OCI-LY1 (cell line): ENCODE data around the gene RSL24D1.

Experiments used
- H2AFZ ChIP-seq: fragments of 200-600 bp; sonication (generic), shearing (Covaris generic); 2 replicates; pipeline ENCODE4 v1.6.0; 2014; ENCODE audit warnings: antibody characterized with exemption, mild to moderate bottlenecking, low read length
- H3F3A ChIP-seq: fragments of 200-600 bp; sonication (generic), shearing (Covaris generic); 2 replicates; pipeline ENCODE4 v1.6.0; 2014; ENCODE audit warnings: mild to moderate bottlenecking, antibody characterized with exemption, low read length, moderate library complexity; ENCODE audit not compliant: insufficient read depth
- H3K27ac ChIP-seq: fragments of 200-600 bp; sonication (generic); 2 replicates; pipeline ENCODE4 v1.5.1; 2014; ENCODE audit warnings: low read length, mixed run types, mild to moderate bottlenecking, low read depth; ENCODE audit not compliant: poor library complexity, severe bottlenecking
- H3K27me3 ChIP-seq: fragments of 200-600 bp; sonication (generic); 2 replicates; pipeline ENCODE4 v1.6.0; 2014; ENCODE audit warnings: antibody characterized with exemption, mild to moderate bottlenecking, low read length, moderate library complexity; ENCODE audit not compliant: insufficient read depth
- H3K36me3 ChIP-seq: fragments of 200-600 bp; sonication (generic); 2 replicates; pipeline ENCODE4 v1.6.1; 2014; ENCODE audit warnings: mild to moderate bottlenecking, antibody characterized with exemption, low read length, moderate library complexity, mixed read lengths; ENCODE audit not compliant: insufficient read depth
- H3K4me1 ChIP-seq: fragments of 200-600 bp; sonication (generic); 2 replicates; pipeline ENCODE4 v1.5.1; 2014; ENCODE audit warnings: mild to moderate bottlenecking, low read length, moderate library complexity; ENCODE audit not compliant: insufficient read depth, severe bottlenecking
- H3K4me2 ChIP-seq: fragments of 200-600 bp; sonication (generic), shearing (Covaris generic); 2 replicates; pipeline ENCODE4 v1.6.1; 2014; ENCODE audit warnings: low read length
- H3K4me3 ChIP-seq: fragments of 200-600 bp; sonication (generic); 2 replicates; pipeline ENCODE4 v1.5.1; 2014; ENCODE audit warnings: low read length, low read depth, mild to moderate bottlenecking, mixed read lengths; ENCODE audit not compliant: poor library complexity, severe bottlenecking
- H3K79me2 ChIP-seq: fragments of 200-600 bp; shearing (Covaris generic); 2 replicates; pipeline ENCODE4 v1.6.1; 2016; ENCODE audit warnings: mixed run types, low read length, mixed read lengths; ENCODE audit not compliant: insufficient read depth
- H3K9ac ChIP-seq: fragments of 200-600 bp; sonication (generic), shearing (Covaris generic); 2 replicates; pipeline ENCODE4 v1.6.1; 2014; ENCODE audit warnings: mild to moderate bottlenecking, low read length, mixed read lengths
- H3K9me2 ChIP-seq: fragments of 200-600 bp; sonication (generic), shearing (Covaris generic); 2 replicates; pipeline ENCODE4 v1.6.1; 2014; ENCODE audit warnings: low read depth, mild to moderate bottlenecking, low read length, mixed read lengths
- H3K9me3 ChIP-seq: fragments of 200-600 bp; shearing (Covaris generic); 2 replicates; pipeline ENCODE4 v1.6.1; 2014; ENCODE audit warnings: low read length, mixed read lengths
- H4K20me1 ChIP-seq: fragments of 200-600 bp; sonication (generic), shearing (Covaris generic); 2 replicates; pipeline ENCODE4 v1.6.0; 2016; ENCODE audit warnings: mild to moderate bottlenecking, low read length; ENCODE audit not compliant: insufficient read depth
- EZH2 ChIP-seq: fragments of 200-600 bp; sonication (generic), shearing (Covaris generic); IDR thresholded peaks from 2 replicates; pipeline ENCODE4 v1.8.0; 2017; ENCODE audit warnings: borderline replicate concordance, mixed run types, mild to moderate bottlenecking, antibody characterized with exemption, low read length, moderate library complexity, mixed read lengths
- TF ChIP-seq, protein P1 (sequence below): fragments of 200-600 bp; sonication (generic), shearing (Covaris generic); IDR thresholded peaks from 2 replicates; pipeline ENCODE4 v1.5.1; 2017; ENCODE audit warnings: mild to moderate bottlenecking, antibody characterized with exemption, low read length, moderate library complexity, mixed read lengths

RSL24D1 gene

DNA sequence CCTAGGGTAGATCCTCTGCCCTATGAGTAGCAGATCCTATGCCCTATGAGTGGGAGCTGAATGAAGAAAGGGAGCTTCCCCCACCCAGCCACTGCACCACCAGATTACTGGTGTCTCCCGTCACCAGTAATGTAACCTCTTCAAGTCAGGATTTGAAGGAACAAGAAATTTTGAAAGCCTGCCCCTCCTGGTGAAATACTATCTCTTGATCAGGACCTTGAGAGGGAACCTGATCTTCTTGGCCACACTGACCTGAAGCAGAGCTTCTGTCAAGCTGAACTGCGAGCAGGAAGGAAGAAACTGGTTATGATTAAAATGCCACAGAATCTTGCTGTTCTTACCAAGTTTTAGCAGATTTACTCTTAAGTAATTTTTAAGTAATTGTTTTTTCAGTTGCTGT, 62.8 kb downstream of the RSL24D1 start:
- TF ChIP-seq EZH2, result no peak
- TF ChIP-seq, protein P1, sequence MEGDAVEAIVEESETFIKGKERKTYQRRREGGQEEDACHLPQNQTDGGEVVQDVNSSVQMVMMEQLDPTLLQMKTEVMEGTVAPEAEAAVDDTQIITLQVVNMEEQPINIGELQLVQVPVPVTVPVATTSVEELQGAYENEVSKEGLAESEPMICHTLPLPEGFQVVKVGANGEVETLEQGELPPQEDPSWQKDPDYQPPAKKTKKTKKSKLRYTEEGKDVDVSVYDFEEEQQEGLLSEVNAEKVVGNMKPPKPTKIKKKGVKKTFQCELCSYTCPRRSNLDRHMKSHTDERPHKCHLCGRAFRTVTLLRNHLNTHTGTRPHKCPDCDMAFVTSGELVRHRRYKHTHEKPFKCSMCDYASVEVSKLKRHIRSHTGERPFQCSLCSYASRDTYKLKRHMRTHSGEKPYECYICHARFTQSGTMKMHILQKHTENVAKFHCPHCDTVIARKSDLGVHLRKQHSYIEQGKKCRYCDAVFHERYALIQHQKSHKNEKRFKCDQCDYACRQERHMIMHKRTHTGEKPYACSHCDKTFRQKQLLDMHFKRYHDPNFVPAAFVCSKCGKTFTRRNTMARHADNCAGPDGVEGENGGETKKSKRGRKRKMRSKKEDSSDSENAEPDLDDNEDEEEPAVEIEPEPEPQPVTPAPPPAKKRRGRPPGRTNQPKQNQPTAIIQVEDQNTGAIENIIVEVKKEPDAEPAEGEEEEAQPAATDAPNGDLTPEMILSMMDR, result no peak
- Histone ChIP-seq H2AFZ (no peak overlapping the region), H3K9ac (no peak overlapping the region), H3K4me1 (no peaks in the 10 kb centered on the region), H3K9me3 (peaks cover 4% of the 10 kb centered on the region; the same call in 1 of the 2 replicates), H3K9me2 (no peaks in the 10 kb centered on the region), H3K36me3 (no peaks in the 10 kb centered on the region), H3K4me3 (no peak overlapping the region), H3F3A (no peaks in the 10 kb centered on the region), H4K20me1 (no peaks in the 10 kb centered on the region), H3K27me3 (no peaks in the 10 kb centered on the region), H3K27ac (no peak overlapping the region), H3K79me2 (no peaks in the 10 kb centered on the region), H3K4me2 (no peak overlapping the region)

DNA sequence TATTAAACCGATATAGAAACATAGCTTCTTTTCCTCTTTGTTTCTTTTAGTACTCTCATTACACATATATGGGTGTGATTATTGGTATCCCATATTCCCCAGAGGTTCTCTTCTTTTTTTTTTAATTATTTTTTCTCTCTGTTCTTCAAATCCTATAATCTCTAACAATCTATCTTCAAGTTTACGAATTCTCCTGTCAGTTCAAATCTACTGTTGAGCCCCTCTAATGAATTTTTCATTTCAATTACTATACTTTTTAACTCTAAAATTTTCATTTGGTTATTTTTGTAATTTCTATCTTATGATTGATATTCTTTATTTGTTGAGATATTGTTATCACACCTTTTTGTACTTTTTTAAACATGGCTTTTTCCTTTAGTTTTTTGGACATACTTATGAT, 64.1 kb downstream of the RSL24D1 start:
- no peaks in the 10 kb centered on the region for H3K79me2 ChIP-seq
- H4K20me1 ChIP-seq, result no peaks in the 10 kb centered on the region
- H3K36me3 ChIP-seq, result no peaks in the 10 kb centered on the region
- no peaks in the 10 kb centered on the region for H3F3A ChIP-seq
- no peak overlapping the region for H3K4me2 ChIP-seq
- no peak overlapping the region for H3K4me3 ChIP-seq
- H3K9me2 ChIP-seq, result no peaks in the 10 kb centered on the region
- no peaks in the 10 kb centered on the region for H3K4me1 ChIP-seq
- H3K27me3 ChIP-seq, result no peaks in the 10 kb centered on the region
- no peak overlapping the region for H2AFZ ChIP-seq
- H3K9me3 ChIP-seq, result peaks cover 4% of the 10 kb centered on the region; the same call in 1 of the 2 replicates
- no peak for TF ChIP-seq EZH2
- TF ChIP-seq, protein P1, result no peak
- no peak overlapping the region for H3K27ac ChIP-seq
- H3K9ac ChIP-seq, result no peak overlapping the region
